Stimulated activated CD8-positive, alpha-beta memory T cell treated with anti-CD3 and anti-CD28 coated beads, Interleukin-4, amount 100 ng/mL, for 24 hours (primary cell): Measurements from ENCODE around the gene IL1B.

Experiments
- DNase-seq: peaks from one replicate; pipeline ENCODE4 v3.0.0-alpha.2; 2020; ENCODE audit warnings: low read depth

Gene IL1B

DNA sequence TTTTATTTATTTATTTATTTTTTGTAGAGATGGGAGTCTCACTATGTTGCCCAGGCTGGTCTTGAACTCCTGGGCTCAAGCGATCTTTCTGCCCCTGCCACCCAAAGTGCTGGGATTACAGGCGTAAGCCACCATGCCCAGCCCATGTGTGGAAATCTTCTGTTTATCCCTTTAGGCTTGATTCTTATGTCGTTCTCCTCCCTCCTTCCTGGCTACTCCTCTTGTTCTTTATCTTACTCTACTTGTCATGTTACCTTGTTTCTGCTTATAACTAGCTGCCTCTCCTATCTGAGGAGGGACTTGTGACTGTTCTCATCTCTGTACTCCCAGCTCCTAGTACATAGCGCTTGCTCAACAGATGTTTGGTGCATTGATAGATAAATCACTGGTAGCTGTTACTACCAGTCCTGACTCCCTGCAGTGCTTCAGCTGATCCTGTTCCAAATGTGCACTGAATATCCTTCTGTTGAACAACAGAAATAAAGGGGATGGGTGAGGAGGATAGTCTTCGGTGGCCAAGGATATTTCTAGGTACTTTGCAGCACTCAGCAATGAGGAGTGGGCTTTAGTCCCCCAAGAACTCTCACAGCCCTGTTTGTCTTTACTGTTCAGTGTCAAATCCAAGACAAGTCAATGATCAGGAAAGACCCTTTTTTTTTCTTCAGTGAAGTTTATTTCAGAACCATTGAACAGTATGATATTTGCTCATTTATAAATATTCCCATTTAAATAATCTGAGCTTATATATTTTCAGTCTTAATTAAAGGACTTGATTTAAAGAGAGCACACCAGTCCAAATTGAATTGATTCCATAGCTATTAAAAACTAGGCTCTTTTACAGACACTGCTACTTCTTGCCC lies 7.2 kb downstream of the IL1B start:
- no peak for DNase-seq

DNA sequence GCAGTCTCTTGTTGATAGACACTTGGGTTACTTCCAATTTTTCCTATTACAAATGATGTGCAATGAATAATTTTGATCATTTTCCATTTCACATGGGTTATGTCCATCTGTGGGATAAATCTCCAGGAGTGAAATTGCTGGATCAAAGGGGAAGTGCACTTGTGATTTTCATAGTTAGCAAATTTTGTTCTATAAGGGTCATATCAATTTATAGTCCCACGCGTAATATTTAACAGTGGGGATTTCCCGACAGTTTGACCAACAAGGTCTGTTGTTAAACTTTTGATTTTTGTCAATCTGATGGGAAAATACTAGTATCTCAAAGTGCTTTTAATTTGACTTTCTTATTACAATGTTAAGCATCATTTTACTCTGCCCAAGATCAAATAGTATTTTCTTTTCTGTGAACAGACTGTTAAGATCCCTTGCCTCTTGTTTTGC lies 8.3 kb downstream of the IL1B start:
- no peak for DNase-seq

DNA sequence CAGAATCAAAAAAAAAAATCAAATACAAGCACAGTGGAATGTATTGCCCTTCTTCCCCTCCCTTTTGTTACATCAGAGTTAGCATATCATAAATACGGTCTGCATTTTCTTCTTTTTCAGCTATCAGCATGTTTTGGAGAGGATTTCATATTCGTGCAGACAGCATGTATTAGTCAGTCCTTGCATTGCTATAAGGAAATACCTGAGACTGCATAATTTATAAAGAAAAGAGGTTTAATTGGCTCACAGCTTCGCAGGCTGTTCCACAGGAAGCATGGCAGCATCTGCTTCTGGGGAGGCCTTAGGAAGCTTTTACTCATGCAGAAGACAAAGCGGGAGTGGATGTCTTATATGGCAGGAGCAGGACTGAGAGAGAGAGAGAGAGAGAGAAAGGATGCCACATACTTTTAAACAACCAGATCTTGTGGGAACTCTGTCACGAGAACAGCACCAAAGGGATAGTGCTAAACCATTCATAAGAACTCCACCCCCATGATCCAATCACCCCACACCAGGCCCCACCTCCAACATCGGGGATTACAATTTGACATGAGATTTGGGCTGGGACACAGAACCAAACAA lies 8.9 kb downstream of the IL1B start:
- DNase-seq, result no peak

DNA sequence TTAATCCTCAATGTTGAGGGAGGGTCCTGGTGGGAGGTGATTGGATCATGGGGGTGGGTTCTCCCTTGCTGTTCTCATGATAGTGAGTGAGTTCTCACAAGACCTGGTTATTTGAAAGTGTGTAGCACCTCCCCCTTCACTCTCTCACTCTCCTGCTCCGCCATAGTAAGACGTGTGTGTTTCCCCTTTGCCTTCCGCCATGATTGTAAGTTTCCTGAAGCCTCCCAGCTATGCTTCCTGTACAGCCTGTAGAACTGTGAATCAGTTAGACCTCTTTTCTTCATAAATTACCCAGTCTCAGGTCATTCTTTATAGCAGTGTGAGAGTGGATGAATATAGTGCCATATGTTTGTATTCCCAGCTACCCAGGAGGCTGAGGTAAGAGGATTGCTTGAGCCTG lies 9.6 kb downstream of the IL1B start:
- DNase-seq, result no peak

DNA sequence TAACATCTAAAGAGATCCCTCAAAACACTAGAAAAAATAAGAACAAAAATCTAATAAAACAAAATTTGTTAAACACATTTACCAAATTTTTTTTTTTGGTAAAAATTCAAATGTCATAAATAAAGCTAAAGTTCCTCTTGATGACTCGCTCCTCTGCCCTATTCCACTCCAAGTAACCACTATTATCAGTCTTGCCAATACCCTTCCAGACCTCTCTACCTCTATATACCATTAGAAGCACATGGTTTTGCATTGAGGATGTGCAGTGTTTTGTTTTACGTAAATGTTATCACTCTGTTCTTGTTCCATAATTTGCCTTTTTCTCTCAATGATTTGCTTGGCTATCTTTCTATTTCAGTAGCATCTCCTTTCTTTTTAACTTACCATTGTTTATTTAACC lies 10.9 kb downstream of the IL1B start:
- no peak for DNase-seq

DNA sequence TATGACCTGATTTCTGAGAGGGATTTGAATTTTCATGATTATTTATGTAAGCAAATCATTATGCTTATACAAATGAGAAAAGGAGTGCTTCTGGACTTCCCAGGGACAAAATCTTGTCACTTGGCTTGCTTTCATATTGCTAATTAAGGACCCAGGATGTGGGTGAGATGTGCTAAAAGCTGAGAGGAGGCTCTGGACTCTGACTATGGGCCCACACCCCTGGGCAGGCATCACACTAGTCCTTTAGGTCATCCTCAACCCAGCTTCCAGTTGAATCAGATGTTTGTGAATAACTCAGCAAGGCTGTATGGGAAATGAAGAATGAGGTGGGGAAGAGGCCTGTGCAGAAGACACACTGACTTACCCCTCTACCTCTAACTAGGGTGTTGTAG lies 11.9 kb downstream of the IL1B start:
- DNase-seq, result no peak

DNA sequence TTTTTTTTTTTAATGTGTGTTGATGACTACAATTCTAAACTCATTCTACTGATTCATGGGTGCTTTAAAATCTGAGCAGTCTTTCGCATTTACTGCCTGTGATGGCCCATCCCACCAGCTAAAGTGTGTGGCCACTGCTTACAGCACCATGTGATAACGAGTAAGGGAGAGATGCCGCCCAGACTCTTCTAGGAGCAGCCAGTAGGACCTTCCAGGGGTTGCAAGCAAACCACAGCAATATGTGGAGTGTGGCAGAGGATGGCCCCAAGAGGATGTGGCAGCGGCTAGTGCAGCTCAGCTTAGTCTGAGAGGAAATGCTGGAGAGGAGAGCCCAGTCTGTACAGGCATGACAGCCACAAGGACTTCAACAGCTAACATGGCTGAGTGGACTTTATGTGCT lies 14.9 kb downstream of the IL1B start:
- DNase-seq, result no peak

DNA sequence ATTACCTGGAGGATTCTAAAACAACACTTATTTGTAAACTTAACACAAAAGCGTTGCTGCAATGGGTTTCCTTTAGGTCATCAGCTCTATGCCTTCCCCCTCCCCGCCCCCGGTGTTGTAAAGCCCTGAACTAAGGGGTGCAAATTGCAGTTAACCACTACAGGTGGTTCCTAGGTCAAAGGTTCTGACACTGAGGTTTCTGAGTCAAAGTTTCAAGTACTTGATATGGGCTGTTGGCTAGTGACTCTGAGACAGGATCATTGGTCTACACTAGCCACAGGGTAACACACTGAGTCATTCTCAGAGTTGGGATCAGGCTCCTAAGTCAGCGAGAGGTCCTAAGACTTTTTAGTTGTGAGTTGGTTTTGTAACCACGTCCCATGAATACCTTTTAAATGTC lies 15.4 kb downstream of the IL1B start:
- DNase-seq, result no peak

DNA sequence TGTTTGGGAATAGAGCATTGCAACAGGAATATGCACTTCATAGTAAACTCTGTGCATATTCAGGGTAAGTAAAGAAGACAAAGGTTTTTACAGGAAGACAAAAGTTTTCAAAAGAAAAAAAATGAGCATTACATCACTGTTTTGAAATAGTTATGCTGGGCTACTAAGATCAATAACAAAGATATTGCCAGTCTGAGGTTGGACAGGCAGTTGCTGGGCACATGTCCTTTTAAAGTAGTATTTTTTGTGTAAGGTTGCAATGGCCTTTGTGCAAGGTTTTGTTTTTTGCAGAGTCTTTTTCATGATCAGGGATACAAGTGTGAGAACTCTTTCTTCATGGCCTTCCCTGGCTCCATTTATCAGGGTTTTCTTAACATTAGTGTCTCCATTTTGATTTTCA lies 16.2 kb downstream of the IL1B start:
- DNase-seq, result no peak

DNA sequence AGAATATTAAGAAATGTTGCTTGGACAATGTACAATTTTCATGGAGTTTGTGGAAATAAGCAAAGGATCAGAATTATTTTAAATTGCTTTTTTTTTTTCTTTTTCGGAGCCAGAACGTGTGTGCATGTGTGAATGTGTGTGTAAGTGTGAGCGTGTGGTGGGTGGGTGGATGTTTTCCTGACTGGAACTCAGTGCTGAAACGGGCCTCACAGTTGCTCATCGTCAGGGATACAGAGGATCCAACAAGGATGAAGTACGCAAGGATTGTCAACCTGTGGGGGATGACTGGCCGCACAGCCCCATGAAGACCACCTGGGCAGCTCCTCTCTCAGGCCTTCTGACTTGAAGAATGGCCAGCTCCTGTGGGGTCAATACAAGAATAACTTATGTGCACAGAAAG lies 17.5 kb downstream of the IL1B start:
- no peak for DNase-seq

DNA sequence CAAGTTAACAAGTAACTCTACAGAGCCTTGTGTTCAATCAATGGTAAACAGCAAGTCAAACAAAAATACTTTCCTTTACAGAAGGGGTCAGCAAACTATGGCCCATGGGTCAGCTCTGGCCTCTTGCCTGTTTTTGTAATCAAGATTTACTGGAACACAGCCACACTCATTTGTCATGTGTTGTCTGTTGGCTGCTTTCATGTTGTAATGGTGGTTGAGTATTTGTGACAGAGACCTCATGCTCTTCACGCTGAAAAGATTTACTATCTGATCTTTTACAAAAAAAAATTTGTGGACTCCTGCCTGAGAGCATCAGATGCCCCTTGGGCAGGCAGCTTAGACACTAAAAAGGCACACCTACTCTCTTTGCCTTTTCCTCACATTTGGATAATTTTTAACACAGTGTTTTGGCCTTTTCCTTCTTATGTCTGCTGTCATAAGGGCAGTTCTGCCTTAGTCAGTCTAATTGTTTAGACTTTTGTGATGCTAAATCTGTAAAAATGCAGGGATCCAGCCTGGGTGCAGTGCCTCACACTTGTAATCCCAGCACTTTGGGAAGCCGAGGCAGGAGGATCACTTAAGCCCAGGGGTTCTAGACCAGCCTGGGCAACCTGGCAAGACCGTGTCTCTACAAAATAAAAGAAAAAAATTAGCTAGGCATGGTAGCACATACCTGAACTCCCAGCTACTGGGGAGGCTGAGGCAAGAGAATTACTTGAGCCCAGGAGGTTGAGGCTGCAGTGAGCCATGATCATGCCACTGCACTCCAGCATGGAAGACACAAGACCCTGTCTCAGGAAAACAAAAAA lies 18.3 kb downstream of the IL1B start:
- DNase-seq, result no peak

DNA sequence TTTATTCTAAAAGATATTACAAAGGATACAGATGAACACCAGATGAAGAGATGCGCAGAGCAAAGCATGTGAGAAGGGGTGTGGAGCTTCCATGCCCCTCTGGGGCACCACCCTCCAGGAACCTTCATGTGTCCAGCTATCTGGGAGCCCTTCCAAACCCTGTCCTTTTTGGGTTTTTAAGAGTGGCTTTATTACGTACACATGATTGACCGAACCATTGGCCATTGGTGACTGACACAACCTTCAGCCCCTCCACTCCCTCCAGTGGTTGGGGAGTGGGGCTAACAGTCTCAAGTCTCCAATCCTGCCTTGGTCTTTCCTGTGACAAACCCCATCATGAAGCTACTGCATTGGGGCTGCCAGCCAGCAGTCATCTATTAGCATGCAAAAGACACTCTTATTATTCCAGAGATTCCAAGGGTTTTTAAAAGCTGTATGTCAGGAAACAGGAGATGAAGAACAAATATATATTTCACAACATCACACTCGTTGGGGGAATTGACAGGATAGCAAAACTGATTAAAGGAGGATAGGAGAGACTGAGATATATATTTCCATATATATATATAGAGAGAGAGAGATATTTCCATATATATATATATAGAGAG lies 19.4 kb downstream of the IL1B start:
- no peak for DNase-seq

DNA sequence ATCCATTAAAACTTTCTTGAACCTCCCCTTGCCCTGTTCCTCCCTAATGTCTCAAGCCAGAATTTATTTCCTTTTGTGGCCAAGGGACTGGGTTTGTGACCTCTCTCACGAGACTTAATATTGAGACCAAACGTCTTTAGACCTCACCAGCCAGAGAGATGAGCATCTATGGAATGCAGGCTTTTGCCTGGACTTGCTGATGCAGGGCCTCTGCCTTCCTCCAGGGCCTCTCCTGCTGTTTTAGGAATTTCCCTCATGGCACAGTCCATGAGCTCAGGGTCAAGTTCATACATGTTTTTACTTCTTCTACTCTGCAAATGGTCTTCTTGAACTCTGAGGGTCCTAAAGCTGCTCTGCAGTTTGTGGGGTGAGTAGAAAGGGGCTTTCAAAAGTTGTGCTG lies 22.3 kb downstream of the IL1B start:
- no peak for DNase-seq

DNA sequence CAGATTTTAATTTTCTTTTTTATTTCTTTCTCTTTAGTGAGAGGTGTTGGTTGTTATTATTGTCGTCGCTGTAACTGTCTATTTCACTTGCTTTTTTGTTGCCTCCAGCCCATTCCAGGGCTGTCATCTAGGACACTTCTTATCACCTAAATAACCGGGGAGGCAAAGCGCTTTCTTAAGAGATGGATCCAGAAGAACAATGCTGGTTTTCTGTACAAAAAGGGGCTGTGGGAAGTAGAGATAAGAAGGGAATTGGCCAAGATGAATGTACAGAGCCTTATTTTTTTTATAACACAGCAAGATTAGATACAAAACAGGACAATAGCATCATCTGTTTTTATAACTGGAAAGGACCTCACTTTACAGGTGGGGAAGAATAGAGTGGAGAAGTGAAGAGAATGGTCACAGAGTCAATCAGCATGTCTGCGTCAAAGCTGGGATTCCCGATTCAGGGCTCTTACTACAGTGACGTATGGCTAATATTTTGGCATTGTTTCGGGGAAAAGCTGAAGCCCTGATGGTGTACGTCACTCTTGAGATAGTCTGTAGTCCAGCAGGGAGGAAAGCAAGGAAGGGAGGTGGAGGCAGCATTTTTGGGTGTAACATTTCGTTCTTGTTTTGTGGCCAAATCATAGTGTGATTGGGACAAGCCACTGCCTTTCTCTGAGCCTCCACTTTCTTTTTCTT lies 23.2 kb downstream of the IL1B start:
- no peak for DNase-seq

DNA sequence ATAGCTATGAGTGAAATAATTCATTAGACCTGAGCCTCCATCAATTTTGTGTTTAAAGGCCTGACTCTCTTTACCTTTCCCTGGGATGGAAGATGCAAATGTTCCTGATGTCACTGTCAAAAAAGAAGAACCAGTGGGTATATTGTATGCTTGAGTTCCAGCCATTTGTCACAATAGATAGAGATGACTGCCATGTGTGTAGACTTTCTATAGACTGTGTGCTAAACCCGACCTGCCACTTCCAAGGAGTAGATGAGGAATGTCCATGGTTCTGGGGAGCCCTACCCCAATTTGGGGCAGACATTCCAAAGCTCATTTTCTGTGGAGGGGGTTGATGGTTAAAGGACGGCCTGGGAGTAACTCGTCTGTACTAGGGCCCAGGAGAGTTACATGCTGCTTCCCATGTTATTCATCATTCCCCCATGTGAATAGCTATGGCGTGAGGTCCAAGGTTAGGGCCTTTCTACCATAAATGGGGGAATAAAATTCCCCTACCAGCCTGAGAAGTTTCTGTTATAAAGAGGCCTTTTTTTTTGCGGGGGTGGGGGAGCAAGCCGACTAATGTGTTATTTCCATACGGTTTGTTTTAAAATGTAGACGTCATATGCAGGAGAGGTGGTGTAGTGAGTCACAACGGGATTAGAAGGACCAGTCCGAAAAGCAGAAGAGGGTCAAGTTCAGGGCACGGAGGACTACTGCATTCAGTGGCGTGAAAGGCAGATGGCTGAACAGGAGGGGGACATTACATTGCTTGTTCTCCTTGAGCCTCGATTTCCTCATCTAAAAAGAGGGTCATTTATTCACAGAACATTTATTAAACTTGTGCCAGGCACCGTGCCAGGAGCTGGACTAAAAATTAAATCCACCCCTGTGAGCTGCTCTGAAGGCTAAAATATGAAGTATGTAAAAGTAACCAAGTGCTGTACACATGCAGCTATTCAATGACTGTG lies 24.0 kb downstream of the IL1B start:
- DNase-seq, result no peak

DNA sequence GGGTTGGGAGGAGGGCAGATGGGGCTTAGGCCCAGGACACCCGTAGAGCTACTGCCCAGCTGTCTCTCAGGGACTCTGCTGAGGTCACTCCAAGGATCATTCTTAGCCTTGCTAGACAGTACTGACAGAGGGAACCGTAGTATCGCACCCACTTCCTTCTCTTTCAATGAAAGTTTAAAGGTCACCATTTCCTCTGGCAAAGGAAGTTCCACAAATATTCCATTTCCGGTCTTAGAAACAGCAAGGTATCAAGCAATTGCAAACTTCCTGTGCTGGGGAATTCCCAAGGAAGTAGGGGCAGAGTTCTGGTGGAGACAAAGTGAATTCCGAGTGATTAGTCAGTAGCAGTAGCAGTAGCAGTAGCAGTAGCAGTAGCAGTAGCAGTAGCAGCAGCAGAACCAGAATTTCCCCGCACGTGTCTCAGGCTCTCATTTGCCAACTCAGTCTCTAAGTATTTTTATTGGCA lies 24.7 kb downstream of the IL1B start:
- no peak for DNase-seq

DNA sequence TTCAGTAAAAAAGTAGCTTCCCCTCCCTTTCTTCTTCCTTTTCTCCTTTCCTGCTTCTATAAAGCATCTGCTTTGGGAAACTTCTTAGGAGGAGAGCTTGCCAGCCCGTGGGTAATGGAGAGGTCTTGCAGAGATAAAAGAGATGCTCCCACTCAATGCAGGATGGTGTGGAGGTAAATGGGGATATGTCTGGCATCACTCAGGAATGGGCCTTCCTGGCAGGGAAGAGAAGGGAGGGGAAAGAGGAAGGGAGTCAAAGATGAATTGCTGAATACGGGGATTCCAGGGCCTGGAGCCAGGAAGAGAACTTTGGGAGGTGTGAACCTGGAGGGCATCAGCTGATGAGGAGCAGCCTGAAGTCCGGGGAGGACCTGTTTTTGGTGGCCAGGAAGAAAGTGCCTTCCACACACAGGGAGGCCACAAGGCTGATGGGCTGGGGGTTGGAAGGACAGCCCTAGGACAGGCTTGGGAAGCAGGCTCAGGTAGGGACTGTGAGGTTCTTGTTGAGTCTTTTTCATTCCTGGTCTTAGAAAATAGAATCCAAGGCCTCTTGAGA lies 25.2 kb downstream of the IL1B start:
- no peak for DNase-seq

DNA sequence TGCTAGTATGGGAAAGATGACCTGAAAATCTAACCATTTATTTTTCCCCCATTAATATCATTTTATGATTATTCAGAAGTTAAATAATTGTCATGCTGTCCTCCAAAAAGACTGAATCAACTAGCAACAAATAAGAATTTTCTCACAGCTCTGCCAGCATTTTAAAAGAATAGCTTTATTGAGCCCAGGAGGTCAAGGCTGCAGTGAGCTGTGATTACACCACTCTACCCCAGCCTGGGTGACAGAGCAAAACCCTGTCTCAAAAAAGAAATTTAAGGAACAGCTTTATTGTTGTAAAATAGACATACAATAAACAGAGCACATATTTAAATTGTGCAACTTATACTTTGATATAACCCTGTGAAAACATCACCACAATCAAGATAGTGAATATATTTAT lies 27.5 kb downstream of the IL1B start:
- no peak for DNase-seq

DNA sequence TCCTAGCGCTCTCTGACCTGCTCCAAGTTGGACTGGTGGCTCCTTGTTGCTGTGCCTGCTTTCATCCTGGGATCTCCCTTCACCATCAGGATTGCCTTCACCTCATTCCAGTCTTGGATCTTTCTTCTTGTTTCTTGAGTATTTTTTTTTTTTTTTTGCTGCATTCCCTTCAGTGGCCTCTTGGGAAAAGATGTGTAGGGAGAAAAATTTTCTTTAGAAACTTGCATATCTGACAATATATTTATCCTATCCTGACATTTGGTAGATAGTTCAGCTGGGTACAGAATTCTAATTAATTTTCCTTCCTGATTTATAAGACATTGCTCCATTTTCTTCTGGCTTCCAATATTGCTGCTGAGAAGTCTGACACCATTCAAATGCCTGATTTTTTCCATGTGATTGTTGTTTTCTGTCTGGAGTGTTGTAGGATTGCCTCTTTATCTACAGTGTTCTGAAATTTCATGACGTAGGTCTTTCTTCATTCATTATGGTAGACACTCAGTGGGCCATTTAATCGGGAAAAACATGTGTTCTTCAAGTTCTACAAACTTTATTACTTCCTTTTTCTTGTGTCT lies 29.3 kb downstream of the IL1B start:
- no peak for DNase-seq

DNA sequence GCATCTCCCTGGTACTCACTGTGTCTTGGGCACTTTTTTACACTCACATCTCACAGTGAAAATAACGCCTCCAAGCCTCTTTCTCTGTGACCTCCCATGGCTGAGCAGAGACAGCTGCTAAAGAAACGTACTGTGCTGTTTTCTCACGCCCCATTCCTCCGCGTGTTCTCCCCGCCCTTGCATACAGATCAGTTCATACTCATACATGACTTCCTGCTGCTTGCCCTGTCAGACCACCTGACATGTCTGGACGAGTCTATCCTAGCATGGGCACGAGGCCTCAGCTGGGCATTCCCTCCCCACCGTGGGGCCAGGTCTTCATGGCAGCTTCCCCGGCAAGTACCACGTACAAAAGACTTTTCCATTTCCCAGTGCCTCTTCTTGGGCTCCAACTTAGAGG lies 31.0 kb downstream of the IL1B start:
- no peak for DNase-seq
